ENCODE data around the gene IGFBP1.

- TF ChIP-seq BHLHE40 (IDR thresholded peaks at IDR 0.05; ENCODE audit: borderline replicate concordance) (no peak), SUZ12 (IDR thresholded peaks at IDR 0.05) (no peak), FOXA1 (IDR thresholded peaks at IDR 0.05) (no peak), NFRKB (IDR thresholded peaks at IDR 0.05) (no peak), PKNOX1 (IDR thresholded peaks at IDR 0.05) (no peak), HDGF (IDR thresholded peaks at IDR 0.05; ENCODE audit: borderline replicate concordance) (no peak)
These were observed 32.5 kb downstream of the IGFBP1 start, which contains the start of gene IGFBP3 for GRCh38 chr7:45920502-45921380.
